GM19328 (cell line): ENCODE data around the gene RGS6.

ENCODE experiments used
- ATAC-seq: cut with Tn5 transposase; IDR thresholded peaks from one replicate; pipeline ENCODE4 v1.9.1; 2021; ENCODE audit warnings: mild to moderate bottlenecking, moderate library complexity; ENCODE audit not compliant: unreplicated experiment

RGS6 gene

DNA sequence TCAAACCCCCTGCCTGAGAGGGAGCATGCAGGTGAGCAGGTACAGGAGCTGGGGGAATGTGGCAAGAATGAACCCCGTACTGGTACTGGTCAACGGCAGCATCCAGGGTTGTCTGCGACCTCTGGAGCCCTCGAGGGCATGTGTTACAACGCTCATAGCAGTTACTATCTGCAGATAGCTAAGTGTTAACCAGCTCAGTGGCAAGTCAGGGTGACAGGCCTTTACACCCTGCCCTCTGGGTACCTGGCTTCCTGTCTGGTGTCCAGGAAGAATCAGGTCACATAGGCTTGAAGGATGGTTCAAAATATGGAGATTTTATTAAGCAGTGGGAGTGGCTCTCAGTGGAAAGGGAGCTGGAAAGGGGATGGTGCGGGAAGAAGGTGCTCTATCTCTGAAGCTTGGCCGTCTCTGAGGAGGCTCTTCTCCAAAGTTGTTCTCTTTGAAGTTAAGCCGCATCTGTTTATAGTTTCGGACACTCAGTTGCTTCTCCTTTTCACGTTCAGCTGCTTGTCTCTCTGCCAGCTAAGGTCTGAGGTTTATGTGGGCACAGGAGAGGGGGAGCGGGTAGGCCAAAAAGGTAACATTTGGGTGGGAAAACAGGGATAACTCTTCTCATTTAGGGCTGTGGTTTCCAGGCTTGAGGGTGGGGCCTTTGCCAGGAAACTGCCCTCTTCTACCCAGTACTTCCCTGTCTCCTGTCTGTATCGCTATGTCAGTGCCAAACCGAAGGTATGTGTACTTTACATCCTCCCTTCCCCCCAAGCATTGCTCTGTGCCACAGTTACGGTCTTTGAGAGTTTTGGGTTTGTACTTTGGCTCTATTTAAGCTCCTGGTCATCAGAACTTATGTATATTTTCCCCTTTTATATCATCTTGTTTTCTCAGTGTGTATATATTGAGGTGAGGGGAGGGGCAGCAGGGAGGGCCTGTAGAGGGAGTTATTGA, 305.8 kb downstream of the RGS6 start:
- ATAC-seq: no peak

DNA sequence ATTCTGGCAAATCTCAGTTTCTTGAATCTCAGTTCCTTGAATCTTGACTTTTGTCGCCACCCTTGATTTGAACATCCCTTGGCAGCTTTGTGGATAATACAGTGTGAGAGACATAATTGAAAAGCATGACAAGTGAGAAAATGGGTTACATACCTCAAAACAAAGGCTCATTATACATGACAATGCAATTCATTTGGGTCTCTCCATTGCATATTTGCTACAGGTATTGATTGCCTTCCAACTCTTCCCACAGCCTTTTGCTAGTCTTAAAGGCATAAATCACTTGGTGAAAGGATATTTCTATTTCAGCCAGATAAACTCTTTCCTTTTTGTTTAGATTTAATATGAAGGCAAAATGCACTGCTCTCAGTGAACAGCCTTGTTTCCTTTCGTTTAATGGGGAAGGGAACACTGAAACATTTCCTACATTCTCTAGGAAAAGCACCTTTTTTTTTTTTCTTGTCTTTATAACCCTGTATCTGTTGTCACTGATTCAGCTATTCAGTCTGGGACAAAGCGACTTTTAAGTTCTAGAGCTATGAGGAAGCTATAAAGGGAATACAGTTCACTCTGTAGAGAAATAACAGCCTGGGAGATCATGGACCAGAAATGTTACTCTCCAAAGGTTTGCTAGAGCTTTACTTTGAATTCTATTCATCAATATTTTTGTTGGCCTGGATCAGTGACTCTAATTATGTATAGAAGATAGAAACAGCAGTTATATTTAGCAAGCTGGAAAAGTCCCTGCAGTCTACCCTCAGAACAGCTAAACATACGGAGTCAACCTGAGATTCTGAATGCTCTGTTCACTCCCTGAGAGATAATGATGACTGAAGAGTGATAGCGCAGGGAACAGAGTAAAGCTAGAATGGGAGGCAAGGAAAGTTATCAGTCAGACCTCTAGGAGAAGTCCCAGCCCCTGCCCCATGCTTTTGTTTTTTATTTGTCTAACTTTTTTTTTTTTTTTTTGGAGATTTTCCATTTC, 311.4 kb downstream of the RGS6 start:
- no peak for ATAC-seq

DNA sequence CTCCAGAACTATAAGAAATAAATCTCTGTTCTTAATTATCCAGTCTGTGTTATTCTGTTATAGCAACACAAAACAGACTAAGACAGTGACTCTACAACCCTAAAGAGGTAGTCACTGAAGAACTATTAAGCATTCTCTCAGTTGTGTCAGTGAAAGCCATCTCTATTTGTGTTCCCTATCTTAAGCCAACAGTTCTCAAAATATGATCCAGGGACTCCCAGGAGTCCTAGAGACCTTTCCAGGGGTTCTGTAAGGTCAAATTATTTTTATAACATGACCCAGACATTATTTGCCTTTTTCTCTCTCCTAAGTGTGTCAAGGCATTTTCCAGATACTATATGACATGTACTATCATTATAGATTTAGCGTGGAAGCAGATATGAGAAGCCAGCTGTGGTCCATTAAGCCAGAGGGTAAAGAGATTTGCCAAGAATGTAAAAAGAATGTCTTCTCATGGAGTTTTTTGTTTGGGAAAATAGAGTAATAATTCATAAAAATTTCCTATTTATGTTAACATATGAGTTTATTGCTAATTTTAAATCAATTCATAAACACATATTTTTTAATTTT, 315.8 kb downstream of the RGS6 start:
- ATAC-seq: no peak

DNA sequence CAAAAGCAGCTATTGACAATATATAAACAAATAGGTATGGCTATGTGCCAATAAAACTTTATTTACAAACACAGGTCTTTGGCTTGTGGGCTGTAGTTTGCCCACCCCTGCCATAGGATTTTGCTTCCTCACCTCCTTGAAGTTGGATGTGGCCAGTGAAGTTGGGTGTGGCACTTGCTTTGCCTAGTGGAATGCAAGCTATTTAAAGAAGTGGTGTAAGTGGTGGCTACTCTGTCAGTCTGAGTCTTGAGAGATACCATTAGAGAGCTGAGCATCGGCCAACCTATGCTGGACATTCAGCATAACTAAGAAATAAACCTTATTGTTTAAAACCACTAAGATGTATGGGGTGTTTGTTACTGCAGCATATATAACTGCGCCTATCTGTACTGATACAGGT, 321.3 kb downstream of the RGS6 start:
- no peak for ATAC-seq

GRCh38 chr14:72254202-72254936, 322.1 kb downstream of the RGS6 start:
- no peak for ATAC-seq

DNA sequence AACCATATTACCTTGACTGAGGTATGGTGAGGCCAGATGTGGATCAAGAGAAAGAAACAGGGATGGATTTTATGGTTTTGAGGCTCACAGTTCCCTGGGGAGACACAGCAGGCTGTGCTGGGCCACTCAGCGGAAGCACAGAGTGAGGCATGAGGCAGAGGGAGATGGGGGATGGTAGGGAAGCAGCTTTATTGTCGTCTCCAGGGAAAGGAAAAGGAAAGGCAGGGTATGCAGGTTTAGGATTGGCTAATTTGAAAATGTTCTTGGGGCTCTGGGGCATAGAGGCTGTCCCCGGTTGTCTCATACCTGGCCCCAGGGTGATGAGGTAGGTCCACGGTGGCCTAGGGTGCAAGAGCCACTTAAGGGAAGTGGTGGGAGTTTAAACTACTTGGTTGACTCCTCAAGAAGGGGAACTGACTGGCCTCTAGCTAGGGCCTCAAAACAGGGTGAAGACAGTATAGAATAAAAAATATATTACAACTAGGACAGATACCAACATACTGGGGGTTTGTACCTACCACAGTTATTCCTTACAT, 322.8 kb downstream of the RGS6 start:
- ATAC-seq: no peak

DNA sequence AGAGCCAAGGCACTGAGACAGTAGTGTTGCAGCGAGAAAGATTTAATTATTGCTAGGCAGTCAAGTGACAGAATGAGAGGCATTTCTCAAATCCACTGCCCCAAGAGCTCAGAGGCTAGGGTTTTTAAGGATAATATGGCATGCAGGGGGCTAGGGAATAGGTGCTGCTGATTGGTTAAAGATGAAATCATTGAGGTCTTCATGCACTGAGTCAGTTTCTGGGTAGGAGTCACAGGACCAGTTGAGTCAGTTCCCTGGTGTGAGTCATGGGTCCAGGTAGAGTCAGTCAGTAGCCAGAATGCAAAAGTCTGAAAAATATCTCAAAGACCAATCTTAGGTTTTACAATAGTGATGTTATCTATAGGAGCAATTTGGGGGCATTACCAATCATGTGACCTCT, 323.8 kb downstream of the RGS6 start:
- ATAC-seq: no peak

GRCh38 chr14:72261068-72261467, 328.8 kb downstream of the RGS6 start:
- ATAC-seq: no peak

- ATAC-seq: no peak
Observed at GRCh38 chr14:72262771-72263170, 330.5 kb downstream of the RGS6 start.

- no peak for ATAC-seq
Observed at GRCh38 chr14:72264716-72265115, 332.5 kb downstream of the RGS6 start.

GRCh38 chr14:72270147-72270727, 338.0 kb downstream of the RGS6 start:
- no peak for ATAC-seq

DNA sequence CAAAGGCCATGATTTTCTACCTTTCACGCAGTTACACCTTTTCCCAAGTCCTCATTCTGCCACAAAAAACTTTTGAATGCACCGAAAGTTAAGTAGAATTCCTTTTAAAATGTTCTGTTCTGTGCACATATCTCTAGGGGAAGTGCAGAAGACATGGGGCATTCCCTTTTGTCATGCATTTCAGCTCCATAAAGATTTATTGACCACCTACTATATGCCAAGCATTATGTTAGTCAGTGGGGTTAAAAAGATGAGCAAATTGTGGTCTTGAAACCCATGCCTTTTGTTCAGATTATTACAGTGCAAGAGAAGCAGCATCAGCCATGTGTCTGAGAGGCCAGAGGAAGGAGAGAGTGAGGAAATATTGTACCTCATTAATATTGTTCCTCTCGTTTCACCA, 338.5 kb downstream of the RGS6 start:
- ATAC-seq: no peak

DNA sequence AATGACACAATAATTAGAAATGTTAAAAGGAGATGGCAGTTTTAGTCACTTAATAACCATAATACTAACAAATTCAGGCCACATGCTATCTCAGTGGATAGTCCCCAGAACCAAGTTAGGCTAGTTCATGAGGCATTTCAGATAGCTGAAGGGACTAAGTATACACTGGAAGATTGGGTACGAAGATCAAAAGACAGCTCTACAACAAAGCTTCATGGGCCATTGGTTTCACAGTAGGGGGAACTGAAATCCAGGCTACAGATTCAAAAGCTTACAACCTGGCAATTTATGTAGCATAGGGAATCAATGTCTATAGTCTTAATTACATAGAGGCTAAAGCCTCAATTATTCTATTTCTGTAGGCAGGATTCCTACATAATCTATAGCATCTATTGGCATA, 343.0 kb downstream of the RGS6 start:
- ATAC-seq: no peak

DNA sequence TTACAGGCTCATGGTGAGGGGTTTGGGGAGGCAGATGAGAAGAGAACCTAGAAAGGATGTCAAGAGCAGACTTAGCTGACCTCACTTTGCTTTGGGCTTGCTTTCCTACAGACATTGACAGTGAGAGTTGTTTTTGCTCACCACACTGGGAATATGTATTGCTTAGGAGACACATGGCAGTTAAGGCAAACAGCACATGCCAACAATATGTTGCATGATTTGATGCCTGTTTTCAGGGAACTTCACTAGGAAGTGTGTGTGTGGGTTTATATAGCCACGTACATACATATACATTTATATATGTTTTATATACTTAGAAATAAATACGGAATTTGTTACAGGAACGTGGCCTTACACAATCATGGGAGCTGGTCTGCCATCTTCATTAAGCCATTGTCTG, 346.1 kb downstream of the RGS6 start:
- ATAC-seq: no peak

- ATAC-seq: no peak
Observed at GRCh38 chr14:72284176-72284575, 351.9 kb downstream of the RGS6 start.

DNA sequence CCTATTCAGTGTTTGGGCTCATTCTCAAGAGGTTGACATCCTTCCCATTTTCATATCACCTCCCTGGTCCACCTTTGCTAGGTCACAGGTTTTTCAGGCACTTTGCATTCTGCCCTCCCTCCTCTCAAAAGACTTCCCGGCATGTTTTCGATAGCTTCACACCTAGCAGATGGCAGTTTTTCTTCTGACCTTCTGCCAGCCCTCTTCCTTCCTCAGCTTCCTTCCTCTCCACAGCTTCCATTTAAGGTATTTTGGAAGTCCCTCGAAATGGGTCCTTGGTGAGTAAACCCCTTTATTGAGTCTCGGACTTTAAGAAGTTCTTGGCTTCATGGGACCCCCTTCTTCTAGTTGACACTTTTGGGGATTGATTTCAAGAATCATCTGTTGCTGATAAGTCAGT, 358.0 kb downstream of the RGS6 start:
- no peak for ATAC-seq

GRCh38 chr14:72291908-72292688, 359.9 kb downstream of the RGS6 start:
- ATAC-seq: no peak

GRCh38 chr14:72292689-72293024, 360.4 kb downstream of the RGS6 start:
- ATAC-seq: no peak

DNA sequence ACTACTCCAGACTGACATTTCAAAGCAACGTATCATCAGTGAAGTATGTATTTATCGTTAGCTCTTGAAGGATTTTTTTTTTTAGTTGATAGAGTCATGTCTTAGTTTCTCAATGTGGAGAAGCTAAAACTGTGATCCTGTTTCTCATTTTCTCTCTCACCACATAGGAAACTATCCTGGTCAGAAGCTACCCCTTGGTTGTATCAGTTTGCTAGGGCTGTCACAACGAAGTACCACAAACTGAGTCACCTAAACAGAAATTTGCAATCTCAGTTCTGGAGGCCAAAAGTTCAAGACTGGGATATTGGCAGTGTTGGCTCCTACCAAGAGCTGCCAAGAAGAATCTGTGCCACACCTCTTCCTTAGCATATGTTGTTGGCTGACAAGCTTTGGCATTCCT, 369.1 kb downstream of the RGS6 start:
- no peak for ATAC-seq
